HCT116 (cell line): ENCODE measurements around the gene RBFOX2. TPM values are rescaled to one million over a fixed set of nuclear protein-coding genes. Genes with fewer than 3 reads are reported as not detected.

Source experiments
- ATAC-seq: fragments of 200-7000 bp; cut with Tn5 transposase; 2 replicates; pipeline ENCODE4 v1.9.1; 2020; ENCODE audit warnings: mild to moderate bottlenecking, moderate library complexity
- BruUV-seq: library from RNA; stranded (reverse); fragments of 400-500 nt; replicated peaks from 2 replicates; lab custom pipeline; 2021; lab: Mats Ljungman, UMichigan
- CTCF ChIA-PET: fragments of 300-600 bp; sonication (Branson Sonifier 250); formaldehyde crosslinking; loops from one replicate; lab custom pipeline; 2021; ENCODE audit warnings: antibody characterized with exemption; lab: Charles Lee
- POLR2A ChIA-PET: fragments of 300-600, 350-600 bp; sonication (Branson Sonifier 250); formaldehyde crosslinking; loops from one replicate; lab custom pipeline; 2021; ENCODE audit warnings: antibody characterized with exemption; lab: Charles Lee
- RAD21 ChIA-PET, 2 experiments: fragments of 300-600 bp; sonication (Branson Sonifier 250); formaldehyde crosslinking; loops; one replicate each; lab custom pipeline; 2023; ENCODE audit warnings: low total read pairs in 2 of 2; ENCODE audit not compliant: uncharacterized antibody in 2 of 2, unreplicated experiment in 2 of 2, low non-redundant PET in 1 of 2; lab: Charles Lee
- DNase-seq: peaks from one replicate; pipeline ENCODE4 v3.0.0-alpha.2; 2010; ENCODE audit warnings: low read depth, low spot score
- H2AFZ ChIP-seq: fragments of 200-600 bp; shearing (Covaris generic), sonication (generic); 2 replicates; pipeline ENCODE4 v1.6.1; 2017; ENCODE audit warnings: low read depth, mixed run types, mixed read lengths, antibody characterized with exemption, low read length; ENCODE audit not compliant: poor library complexity, severe bottlenecking
- H3K27ac ChIP-seq: 2 replicates; pipeline ENCODE4 v1.5.1; 2012; ENCODE audit warnings: low read depth, low read length
- H3K27me3 ChIP-seq: fragments of 200-600 bp; sonication (generic); 2 replicates; pipeline ENCODE4 v1.6.1; 2016; ENCODE audit warnings: mixed run types, low read length, mixed read lengths; ENCODE audit not compliant: insufficient read depth
- H3K36me3 ChIP-seq, 2 experiments: fragments of 200-500 bp in 1 of 2; fragments of 200-600 bp in 1 of 2; sonication (Bioruptor generic) in 1 of 2; sonication (generic) in 1 of 2; 2 replicates each; pipeline versions ENCODE4 v1.5.1 to v1.6.1; 2014 to 2016; ENCODE audit warnings: low read length in 2 of 2, inconsistent platforms in 1 of 2, mixed read lengths in 1 of 2, mixed run types in 1 of 2; ENCODE audit not compliant: insufficient read depth in 2 of 2, control insufficient read depth in 1 of 2
- H3K4me1 ChIP-seq, 2 experiments: fragments of 200-600 bp in 1 of 2; sonication (generic) in 1 of 2; 2 replicates each; pipeline versions ENCODE4 v1.5.1 to v1.6.1; 2012 to 2017; ENCODE audit warnings: low read length in 2 of 2, inconsistent platforms in 1 of 2, mild to moderate bottlenecking in 1 of 2, mixed read lengths in 1 of 2, mixed run types in 1 of 2, moderate library complexity in 1 of 2; ENCODE audit not compliant: insufficient read depth in 2 of 2, control insufficient read depth in 1 of 2
- H3K4me2 ChIP-seq: fragments of 200-600 bp; sonication (generic); 2 replicates; pipeline ENCODE4 v1.6.1; 2017; ENCODE audit warnings: mixed run types, low read length, mixed read lengths
- H3K4me3 ChIP-seq, 2 experiments: fragments of 200-600 bp in 1 of 2; sonication (generic) in 1 of 2; replicated peaks in 1 of 2; 2 replicates each; pipeline ENCODE4 v1.5.1; 2011 to 2016; ENCODE audit warnings: low read length in 2 of 2, control low read depth in 1 of 2, low read depth in 1 of 2, mild to moderate bottlenecking in 1 of 2, mixed read lengths in 1 of 2, mixed run types in 1 of 2
- H3K79me2 ChIP-seq: fragments of 200-600 bp; sonication (generic); 2 replicates; pipeline ENCODE4 v1.6.1; 2017; ENCODE audit warnings: mild to moderate bottlenecking, mixed run types, low read length, moderate library complexity, mixed read lengths; ENCODE audit not compliant: insufficient read depth
- H3K9ac ChIP-seq: fragments of 200-600 bp; sonication (generic); 2 replicates; pipeline ENCODE4 v1.6.1; 2016; ENCODE audit warnings: low read length, mixed read lengths
- H3K9me2 ChIP-seq: fragments of 200-600 bp; sonication (generic), shearing (Covaris generic); 2 replicates; pipeline ENCODE4 v1.6.1; 2017; ENCODE audit warnings: mixed run types, mild to moderate bottlenecking, moderate library complexity; ENCODE audit not compliant: insufficient read depth
- H3K9me3 ChIP-seq, 2 experiments: fragments of 200-500 bp in 1 of 2; fragments of 200-600 bp in 1 of 2; sonication (Bioruptor generic) in 1 of 2; sonication (generic) in 1 of 2; 2 replicates each; pipeline ENCODE4 v1.6.1; 2014 to 2017; ENCODE audit warnings: low read length in 2 of 2, mixed read lengths in 2 of 2, inconsistent platforms in 1 of 2, low read depth in 1 of 2, mild to moderate bottlenecking in 1 of 2, mixed run types in 1 of 2, moderate library complexity in 1 of 2; ENCODE audit not compliant: control insufficient read depth in 1 of 2, insufficient read depth in 1 of 2
- H4K20me1 ChIP-seq: fragments of 200-600 bp; sonication (generic), shearing (Covaris generic); 2 replicates; pipeline ENCODE4 v1.6.1; 2017; ENCODE audit warnings: mixed run types, mild to moderate bottlenecking, moderate library complexity; ENCODE audit not compliant: insufficient read depth
- CEBPB ChIP-seq: IDR thresholded peaks from 2 replicates; pipeline ENCODE4 v1.6.1; 2012; ENCODE audit warnings: low read depth
- ELF1 ChIP-seq: IDR thresholded peaks from 2 replicates; pipeline ENCODE4 v1.6.1; 2012; ENCODE audit warnings: low read depth, borderline replicate concordance
- FOSL1 ChIP-seq: IDR thresholded peaks from 2 replicates; pipeline ENCODE4 v1.6.1; 2012; ENCODE audit warnings: low read depth
- POLR2A ChIP-seq: IDR thresholded peaks from 2 replicates; pipeline ENCODE4 v1.7.0; 2011; ENCODE audit warnings: borderline replicate concordance; ENCODE audit not compliant: insufficient read depth, insufficient read length; ENCODE audit errors: extremely low read depth
- RAD21 ChIP-seq: IDR thresholded peaks from 2 replicates; pipeline ENCODE4 v1.6.1; 2012; ENCODE audit warnings: low read depth, mild to moderate bottlenecking
- SP1 ChIP-seq: IDR thresholded peaks from 2 replicates; pipeline ENCODE4 v1.6.1; 2012; ENCODE audit warnings: low read depth
- YY1 ChIP-seq: IDR thresholded peaks from 2 replicates; pipeline ENCODE4 v1.6.1; 2011; ENCODE audit warnings: low read length, low read depth, moderate library complexity, mild to moderate bottlenecking; ENCODE audit not compliant: insufficient replicate concordance; ENCODE audit errors: extremely low read depth
- ZNF274 ChIP-seq: fragments of 200-500 bp; sonication (Bioruptor generic); IDR thresholded peaks from 2 replicates; pipeline ENCODE4 v1.6.1; 2014; ENCODE audit warnings: mild to moderate bottlenecking, low read depth, low read length, inconsistent platforms
- intact Hi-C: fragments of 100-400 bp; cut with micrococcal nuclease; formaldehyde crosslinking; loops from 2 replicates; pipeline ENCODE4 v1.10.0; 2022
- total RNA-seq: library from RNA; stranded (reverse); gene quantifications from one replicate; pipeline ENCODE4 v1.2.1, GENCODE V29; 2021; ENCODE audit not compliant: unreplicated experiment
- TF ChIP-seq, protein P1 (sequence below): IDR thresholded peaks from 2 replicates; pipeline ENCODE4 v1.6.1; 2011; ENCODE audit warnings: mild to moderate bottlenecking, low read length, moderate library complexity; ENCODE audit not compliant: insufficient replicate concordance; ENCODE audit errors: extremely low read depth
- TF ChIP-seq, protein P2 (sequence below): IDR thresholded peaks from 2 replicates; pipeline ENCODE4 v1.6.1; 2012

The RBFOX2 gene
- total RNA-seq, 1 experiment from 2014 or later, result 83.9 TPM

DNA sequence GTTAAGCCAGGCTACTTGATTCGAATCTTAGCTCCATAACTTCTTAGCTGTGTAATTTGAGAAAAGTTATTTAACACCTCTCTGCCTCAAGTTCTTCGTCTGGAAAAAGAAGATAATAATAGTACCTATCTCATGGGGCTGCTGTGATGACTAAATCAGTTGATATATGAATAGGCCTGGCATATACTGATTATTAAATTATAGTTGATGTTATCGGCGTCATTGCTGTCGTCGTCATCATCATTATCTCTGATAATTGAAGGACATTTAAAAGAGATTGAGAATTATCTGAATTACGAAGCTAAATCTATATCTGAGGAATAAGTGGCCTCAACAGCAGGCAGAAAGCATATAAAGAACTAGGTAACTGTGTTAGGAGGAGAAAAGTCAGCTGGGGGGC is 165.9 kb downstream of the RBFOX2 start (continued):
- TF ChIP-seq, protein P1, sequence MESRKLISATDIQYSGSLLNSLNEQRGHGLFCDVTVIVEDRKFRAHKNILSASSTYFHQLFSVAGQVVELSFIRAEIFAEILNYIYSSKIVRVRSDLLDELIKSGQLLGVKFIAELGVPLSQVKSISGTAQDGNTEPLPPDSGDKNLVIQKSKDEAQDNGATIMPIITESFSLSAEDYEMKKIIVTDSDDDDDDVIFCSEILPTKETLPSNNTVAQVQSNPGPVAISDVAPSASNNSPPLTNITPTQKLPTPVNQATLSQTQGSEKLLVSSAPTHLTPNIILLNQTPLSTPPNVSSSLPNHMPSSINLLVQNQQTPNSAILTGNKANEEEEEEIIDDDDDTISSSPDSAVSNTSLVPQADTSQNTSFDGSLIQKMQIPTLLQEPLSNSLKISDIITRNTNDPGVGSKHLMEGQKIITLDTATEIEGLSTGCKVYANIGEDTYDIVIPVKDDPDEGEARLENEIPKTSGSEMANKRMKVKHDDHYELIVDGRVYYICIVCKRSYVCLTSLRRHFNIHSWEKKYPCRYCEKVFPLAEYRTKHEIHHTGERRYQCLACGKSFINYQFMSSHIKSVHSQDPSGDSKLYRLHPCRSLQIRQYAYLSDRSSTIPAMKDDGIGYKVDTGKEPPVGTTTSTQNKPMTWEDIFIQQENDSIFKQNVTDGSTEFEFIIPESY, result no peak
- TF ChIP-seq FOSL1, result no peak
- no peak for TF ChIP-seq POLR2A
- TF ChIP-seq YY1, result no peak
- no peak for TF ChIP-seq RAD21

DNA sequence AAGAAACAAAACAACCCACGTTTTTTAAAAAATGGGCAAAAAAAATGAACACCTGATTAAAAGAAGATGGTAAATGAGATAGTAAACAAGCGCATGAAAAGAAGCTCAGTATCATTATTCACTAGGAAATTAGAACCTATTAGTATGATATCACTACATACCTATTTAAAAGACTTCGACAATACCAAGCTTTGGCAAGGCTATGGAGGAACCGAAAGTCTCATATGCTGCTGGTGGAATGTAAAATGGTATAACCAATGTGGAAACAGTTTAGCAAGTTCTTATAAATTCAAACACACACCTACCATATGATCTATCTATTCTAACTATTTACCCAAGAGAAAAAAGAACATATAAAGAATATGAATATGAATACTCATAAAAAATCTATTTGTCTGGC is 167.2 kb downstream of the RBFOX2 start:
- CTCF ChIA-PET, result no interaction called here
- DNase-seq, result no peak
- peaks cover 60% of the 10 kb centered on the region for H3K79me2 ChIP-seq
- no peak overlapping the region for H2AFZ ChIP-seq
- H4K20me1 ChIP-seq, result no peaks in the 10 kb centered on the region
- H3K36me3 ChIP-seq, result no peaks in the 10 kb centered on the region
- no peak overlapping the region for H3K4me2 ChIP-seq
- ATAC-seq, result no peak
- H3K4me3 ChIP-seq, result no peak overlapping the region
- no peaks in the 10 kb centered on the region for H3K27me3 ChIP-seq
- no peaks in the 10 kb centered on the region for H3K4me1 ChIP-seq
- POLR2A ChIA-PET, result no interaction called here
- H3K9ac ChIP-seq, result no peak overlapping the region
- intact Hi-C loops, result no loop called here
- RAD21 ChIA-PET, result no interaction called here
- no TSS peak for BruUV-seq
- no peaks in the 10 kb centered on the region for H3K9me2 ChIP-seq
- no peak for TF ChIP-seq ZNF274
- no peak for TF ChIP-seq CEBPB
- TF ChIP-seq, protein P2, sequence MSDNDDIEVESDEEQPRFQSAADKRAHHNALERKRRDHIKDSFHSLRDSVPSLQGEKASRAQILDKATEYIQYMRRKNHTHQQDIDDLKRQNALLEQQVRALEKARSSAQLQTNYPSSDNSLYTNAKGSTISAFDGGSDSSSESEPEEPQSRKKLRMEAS, result no peak
- no peak for TF ChIP-seq ELF1
- TF ChIP-seq SP1, result no peak
- no peaks in the 10 kb centered on the region for H3K9me3 ChIP-seq
- H3K27ac ChIP-seq, result no peak overlapping the region
